ENCODE results near the gene LORICRIN.

Gene LORICRIN

GRCh38 chr1:153238527-153238926 is 21.0 kb upstream of the LORICRIN start:
- Histone ChIP-seq H3K36me3 (no peaks in the 10 kb centered on the region), H3K27me3 (no peaks in the 10 kb centered on the region), H3K4me3 (no peak overlapping the region), H3K27ac (no peak overlapping the region), H3K4me1 (no peaks in the 10 kb centered on the region), H3K9me3 (no peaks in the 10 kb centered on the region)
- no peak for DNase-seq
- intact Hi-C loops (cut with DNase I; ENCODE audit: low total_unique reads): no loop called here
- TF ChIP-seq CTCF (IDR thresholded peaks at IDR 0.05): no peak

- H3K4me1 ChIP-seq: no peaks in the 10 kb centered on the region
- H3K27me3 ChIP-seq: peaks cover 0 to 4% of the 10 kb centered on the region in 2 donors
- no peak for DNase-seq
- no peak overlapping the region for H3K4me3 ChIP-seq
- no peak overlapping the region for H3K27ac ChIP-seq
- H3K36me3 ChIP-seq: no peaks in the 10 kb centered on the region
- intact Hi-C loops (cut with DNase I; ENCODE audit: low total_unique reads): no loop called here
- no peak for TF ChIP-seq CTCF (IDR thresholded peaks at IDR 0.05)
- H3K9me3 ChIP-seq: no peaks in the 10 kb centered on the region
Measured at GRCh38 chr1:153242160-153242559, 17.3 kb upstream of the LORICRIN start.

DNA sequence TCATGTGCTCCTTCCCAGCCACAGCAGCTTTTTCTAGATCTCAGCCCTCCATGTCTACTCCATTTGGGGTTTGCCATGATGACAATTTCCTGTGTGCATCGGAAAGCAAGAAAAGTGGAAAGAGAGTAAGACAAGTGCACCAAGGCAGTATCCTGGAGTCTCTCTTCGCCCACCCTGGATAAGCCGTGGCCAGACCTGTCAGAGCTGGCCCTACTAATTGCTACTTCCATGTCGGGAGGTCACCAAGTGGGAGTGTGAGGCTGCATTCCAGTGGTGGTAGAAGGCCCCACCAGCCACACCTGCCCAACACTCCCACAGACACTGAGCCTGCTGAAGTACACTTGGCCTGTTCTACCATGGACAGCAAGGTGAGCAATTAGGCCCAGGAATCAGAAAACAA is 14.0 kb upstream of the LORICRIN start:
- Histone ChIP-seq H3K4me1 (no peaks in the 10 kb centered on the region), H3K27me3 (peaks cover 0 to 22% of the 10 kb centered on the region in 2 donors), H3K4me3 (no peak overlapping the region), H3K27ac (no peak overlapping the region), H3K36me3 (no peaks in the 10 kb centered on the region), H3K9me3 (no peaks in the 10 kb centered on the region)
- intact Hi-C loops (cut with DNase I; ENCODE audit: low total_unique reads): no loop called here
- TF ChIP-seq CTCF (IDR thresholded peaks at IDR 0.05): no peak
- DNase-seq: no peak

GRCh38 chr1:153246018-153246417 is 13.5 kb upstream of the LORICRIN start:
- H3K4me1 ChIP-seq: no peaks in the 10 kb centered on the region
- H3K27me3 ChIP-seq: peaks cover 0 to 22% of the 10 kb centered on the region in 2 donors
- no peak for TF ChIP-seq CTCF (IDR thresholded peaks at IDR 0.05)
- H3K9me3 ChIP-seq: no peaks in the 10 kb centered on the region
- H3K4me3 ChIP-seq: no peak overlapping the region
- DNase-seq: no peak
- intact Hi-C loops (cut with DNase I; ENCODE audit: low total_unique reads): no loop called here
- no peak overlapping the region for H3K27ac ChIP-seq
- no peaks in the 10 kb centered on the region for H3K36me3 ChIP-seq

- no peak for TF ChIP-seq CTCF (IDR thresholded peaks at IDR 0.05)
- no peaks in the 10 kb centered on the region for H3K4me1 ChIP-seq
- no peaks in the 10 kb centered on the region for H3K9me3 ChIP-seq
- H3K36me3 ChIP-seq: no peaks in the 10 kb centered on the region
- no peak for DNase-seq
- H3K27me3 ChIP-seq: peaks cover 0 to 22% of the 10 kb centered on the region in 2 donors
- H3K4me3 ChIP-seq: no peak overlapping the region
- intact Hi-C loops (cut with DNase I; ENCODE audit: low total_unique reads): no loop called here
- no peak overlapping the region for H3K27ac ChIP-seq
Measured at GRCh38 chr1:153246825-153247224, 12.7 kb upstream of the LORICRIN start.
